Activated CD8-positive, alpha-beta memory T cell treated with anti-CD3 and anti-CD28 coated beads for 24 hours (primary cell): ENCODE measurements around the gene MEIOC.

Source experiments
- DNase-seq: peaks from one replicate; pipeline ENCODE4 v3.0.0-alpha.2; 2020

MEIOC gene

DNA sequence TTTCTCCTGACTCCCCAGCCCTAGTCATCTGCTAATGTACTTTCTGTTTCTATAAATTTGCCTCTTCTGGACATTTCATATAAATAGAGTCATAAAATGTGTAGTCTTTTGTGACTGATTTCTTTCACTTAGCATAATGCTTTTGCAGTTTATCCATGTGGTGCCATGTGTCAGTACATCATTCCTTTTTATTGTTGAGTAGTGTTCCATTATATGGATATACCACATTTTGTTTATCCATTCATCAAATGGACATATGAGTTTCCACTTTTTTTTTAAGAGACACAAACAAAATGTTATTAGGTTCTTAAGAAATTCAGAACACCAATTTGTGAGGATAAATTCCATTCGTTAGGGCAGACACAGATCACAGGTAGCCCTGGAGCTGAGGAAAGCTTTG is 63.2 kb downstream of the MEIOC start:
- no peak for DNase-seq

- DNase-seq, result no peak
These were observed 66.0 kb downstream of the MEIOC start for GRCh38 chr17:44722254-44722653.
